ENCODE measurements around the gene PLEKHA6. TPM values are rescaled to one million over a fixed set of nuclear protein-coding genes. Genes with fewer than 3 reads are reported as not detected.

The PLEKHA6 gene
- total RNA-seq, 1 donor = 3.9 TPM

GRCh38 chr1:204405988-204406387 lies 46.3 kb upstream of the PLEKHA6 start:
- DNase-seq (ENCODE audit: low read depth) = no peak
- TF ChIP-seq CTCF (IDR thresholded peaks at IDR 0.05; ENCODE audit: insufficient read depth, low read depth, low read length) = no peak
- H3K4me3 ChIP-seq (ENCODE audit: low read depth, low read length) = peak overlapping the region; percentile 97

GRCh38 chr1:204404629-204405028 lies 44.9 kb upstream of the PLEKHA6 start:
- TF ChIP-seq CTCF (IDR thresholded peaks at IDR 0.05; ENCODE audit: insufficient read depth, low read depth, low read length) = no peak
- H3K4me3 ChIP-seq (ENCODE audit: low read depth, low read length) = no peak overlapping the region
- no peak for DNase-seq (ENCODE audit: low read depth)

- TF ChIP-seq CTCF (IDR thresholded peaks at IDR 0.05; ENCODE audit: insufficient read depth, low read depth, low read length) = no peak
- DNase-seq (ENCODE audit: low read depth) = no peak
- H3K4me3 ChIP-seq (ENCODE audit: low read depth, low read length) = no peak overlapping the region
These were observed 42.7 kb upstream of the PLEKHA6 start for GRCh38 chr1:204402391-204402790.

- no peak for DNase-seq (ENCODE audit: low read depth)
- no peak overlapping the region for H3K4me3 ChIP-seq (ENCODE audit: low read depth, low read length)
- no peak for TF ChIP-seq CTCF (IDR thresholded peaks at IDR 0.05; ENCODE audit: insufficient read depth, low read depth, low read length)
These were observed 42.0 kb upstream of the PLEKHA6 start for GRCh38 chr1:204401730-204402129.

GRCh38 chr1:204400882-204401510 lies 41.3 kb upstream of the PLEKHA6 start:
- no peak for TF ChIP-seq CTCF (IDR thresholded peaks at IDR 0.05; ENCODE audit: insufficient read depth, low read depth, low read length)
- no peak overlapping the region for H3K4me3 ChIP-seq (ENCODE audit: low read depth, low read length)
- DNase-seq (ENCODE audit: low read depth) = no peak

GRCh38 chr1:204398197-204399125 lies 38.7 kb upstream of the PLEKHA6 start:
- peak; percentile 57 for DNase-seq (ENCODE audit: low read depth)
- peak; percentile 79 for TF ChIP-seq CTCF (IDR thresholded peaks at IDR 0.05; ENCODE audit: insufficient read depth, low read depth, low read length)

More at GRCh38 chr1:204398197-204399125, 38.7 kb upstream of the PLEKHA6 start:
- H3K4me3 ChIP-seq (ENCODE audit: low read depth, low read length) = no peak overlapping the region

Measured in fibroblast of villous mesenchyme (primary cell).